HEK293 (cell line): ENCODE results near the gene SH3TC1.

Experiments
- CTCF ChIA-PET: fragments of 350-600 bp; formaldehyde crosslinking; extraction: SDS; loops from one replicate; lab custom pipeline; 2021; ENCODE audit warnings: antibody characterized with exemption; lab: Yijun Ruan, JAX
- POLR2A ChIA-PET: fragments of 300-600 bp; formaldehyde crosslinking; extraction: SDS; loops from one replicate; lab custom pipeline; 2020; ENCODE audit warnings: antibody characterized with exemption, inconsistent platforms; lab: Yijun Ruan, JAX
- H3K27ac ChIP-seq: fragments of 200-500 bp; sonication (Bioruptor generic); 2 replicates; pipeline ENCODE4 v1.5.1; 2014; ENCODE audit warnings: low read depth, low read length, control low read depth, inconsistent platforms; ENCODE audit errors: extremely low read depth
- H3K36me3 ChIP-seq, 2 experiments: fragments of 200-500 bp in 1 of 2; sonication (Bioruptor generic) in 1 of 2; 1 replicate in 1 of 2; 2 replicates in 1 of 2; pipeline ENCODE4 v1.5.1; 2014 to 2017; ENCODE audit warnings: inconsistent platforms in 2 of 2, low read length in 2 of 2; ENCODE audit not compliant: control insufficient read depth in 2 of 2, insufficient read depth in 1 of 2
- H3K4me1 ChIP-seq: fragments of 200-500 bp; sonication (Bioruptor generic); 2 replicates; pipeline ENCODE4 v1.5.1; 2014; ENCODE audit warnings: mild to moderate bottlenecking, low read length, inconsistent platforms; ENCODE audit not compliant: control insufficient read depth, insufficient read depth
- H3K4me3 ChIP-seq: 2 replicates; pipeline ENCODE4 v1.5.1; 2011; ENCODE audit warnings: low read depth, mild to moderate bottlenecking, control low read depth, low read length, moderate library complexity
- H3K9me3 ChIP-seq: fragments of 200-500 bp; sonication (Bioruptor generic); 2 replicates; pipeline ENCODE4 v1.5.1; 2014; ENCODE audit warnings: low read depth, low read length, inconsistent platforms; ENCODE audit not compliant: control insufficient read depth, insufficient read depth
- ATF2 ChIP-seq: fragments of 450-650 bp; formaldehyde crosslinking; IDR thresholded peaks from 2 replicates; pipeline ENCODE4 v1.5.1; 2016; ENCODE audit warnings: missing biosample characterization, missing genetic modification characterization, low read depth
- GLI4 ChIP-seq: fragments of 450-650 bp; formaldehyde crosslinking; IDR thresholded peaks from 2 replicates; pipeline ENCODE4 v1.5.1; 2016; ENCODE audit warnings: missing biosample characterization, missing genetic modification characterization
- KLF17 ChIP-seq: fragments of 450-650 bp; formaldehyde crosslinking; IDR thresholded peaks from 2 replicates; pipeline ENCODE4 v1.5.1; 2016; ENCODE audit warnings: missing biosample characterization, missing genetic modification characterization
- REPIN1 ChIP-seq: fragments of 450-650 bp; formaldehyde crosslinking; IDR thresholded peaks from 2 replicates; pipeline ENCODE4 v1.5.1; 2017; ENCODE audit warnings: missing biosample characterization, missing genetic modification characterization, low read depth
- SCRT2 ChIP-seq: fragments of 450-650 bp; formaldehyde crosslinking; IDR thresholded peaks from 2 replicates; pipeline ENCODE4 v1.5.1; 2016; ENCODE audit warnings: missing biosample characterization, missing genetic modification characterization
- ZBTB20 ChIP-seq: fragments of 450-650 bp; formaldehyde crosslinking; IDR thresholded peaks from 2 replicates; pipeline ENCODE4 v1.5.1; 2016; ENCODE audit warnings: missing biosample characterization, missing genetic modification characterization
- ZBTB21 ChIP-seq: fragments of 450-650 bp; formaldehyde crosslinking; IDR thresholded peaks from 2 replicates; pipeline ENCODE4 v1.5.1; 2017; ENCODE audit warnings: missing biosample characterization, missing genetic modification characterization
- ZBTB48 ChIP-seq: fragments of 450-650 bp; formaldehyde crosslinking; IDR thresholded peaks from 2 replicates; pipeline ENCODE4 v1.5.1; 2016; ENCODE audit warnings: missing biosample characterization, missing genetic modification characterization
- ZNF26 ChIP-seq: fragments of 450-650 bp; formaldehyde crosslinking; IDR thresholded peaks from 2 replicates; pipeline ENCODE4 v1.5.1; 2016; ENCODE audit warnings: missing biosample characterization, missing genetic modification characterization
- ZNF266 ChIP-seq: fragments of 450-650 bp; formaldehyde crosslinking; IDR thresholded peaks from 2 replicates; pipeline ENCODE4 v1.5.1; 2016; ENCODE audit warnings: missing biosample characterization, missing genetic modification characterization, low read depth
- TF ChIP-seq, protein P1 (sequence below): sonication (generic); formaldehyde crosslinking; IDR thresholded peaks from 2 replicates; pipeline ENCODE4 v1.8.1; 2022; ENCODE audit warnings: mild to moderate bottlenecking, moderate library complexity, missing genetic modification reagents

SH3TC1 gene

DNA sequence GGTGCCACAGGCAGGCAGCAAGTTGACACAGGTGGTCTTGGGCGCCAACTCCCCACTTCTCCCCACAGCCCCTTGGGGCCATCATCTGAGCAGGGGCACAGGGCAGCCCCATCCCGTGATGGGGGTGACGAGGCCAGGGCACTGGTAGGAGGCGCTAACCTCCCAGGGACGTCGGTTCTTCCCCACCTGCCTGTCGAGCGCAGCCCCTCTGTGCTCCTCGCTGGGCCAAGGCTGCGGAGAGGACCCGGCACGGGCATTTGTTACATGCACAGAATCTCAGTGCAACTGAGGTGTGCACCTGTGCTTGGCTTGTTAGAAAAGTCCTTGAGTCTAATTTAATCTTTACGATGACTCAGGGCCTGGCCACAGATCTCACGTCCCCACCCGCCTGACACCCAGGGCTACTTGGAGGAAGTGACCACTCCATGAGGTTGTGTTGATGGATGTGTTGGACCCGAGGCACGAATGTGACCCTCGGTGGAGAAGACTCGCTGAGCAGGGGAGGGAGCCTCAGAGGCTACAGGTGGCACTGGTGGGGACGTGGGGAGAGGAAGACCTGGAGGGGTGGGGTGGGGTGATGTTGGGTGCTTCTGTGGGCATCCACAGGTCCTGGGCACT, 3.1 kb upstream of the SH3TC1 start:
- Histone ChIP-seq H3K36me3 (no peaks in the 10 kb centered on the region), H3K9me3 (no peaks in the 10 kb centered on the region), H3K4me3 (no peak overlapping the region), H3K27ac (no peak overlapping the region), H3K4me1 (no peaks in the 10 kb centered on the region)
- CTCF ChIA-PET: no interaction called here
- POLR2A ChIA-PET: no interaction called here
- TF ChIP-seq ZBTB48 (tag by site-specific recombination) (no peak), ZBTB21 (tag by site-specific recombination) (no peak), ATF2 (tag by site-specific recombination) (no peak), GLI4 (no peak), REPIN1 (no peak), SCRT2 (tag by site-specific recombination) (0 out of 2 replicates have a peak, but pooled peaks have one; percentile 26)

GRCh38 chr4:8197521-8197920, 1.6 kb upstream of the SH3TC1 start:
- no peaks in the 10 kb centered on the region for H3K36me3 ChIP-seq
- no peaks in the 10 kb centered on the region for H3K9me3 ChIP-seq
- H3K4me1 ChIP-seq: no peaks in the 10 kb centered on the region
- no peak overlapping the region for H3K4me3 ChIP-seq
- TF ChIP-seq ATF2 (tag by site-specific recombination) (no peak), ZNF26 (tag by site-specific recombination) (no peak), ZBTB20 (tag by site-specific recombination) (no peak), ZNF266 (tag by site-specific recombination) (no peak)
- CTCF ChIA-PET: no interaction called here
- H3K27ac ChIP-seq: no peak overlapping the region
- POLR2A ChIA-PET: no interaction called here

GRCh38 chr4:8198206-8198905, 734 bp upstream of the SH3TC1 start:
- Histone ChIP-seq H3K9me3 (no peaks in the 10 kb centered on the region), H3K4me3 (no peak overlapping the region), H3K36me3 (no peaks in the 10 kb centered on the region), H3K27ac (no peak overlapping the region), H3K4me1 (no peaks in the 10 kb centered on the region)
- TF ChIP-seq, protein P1, sequence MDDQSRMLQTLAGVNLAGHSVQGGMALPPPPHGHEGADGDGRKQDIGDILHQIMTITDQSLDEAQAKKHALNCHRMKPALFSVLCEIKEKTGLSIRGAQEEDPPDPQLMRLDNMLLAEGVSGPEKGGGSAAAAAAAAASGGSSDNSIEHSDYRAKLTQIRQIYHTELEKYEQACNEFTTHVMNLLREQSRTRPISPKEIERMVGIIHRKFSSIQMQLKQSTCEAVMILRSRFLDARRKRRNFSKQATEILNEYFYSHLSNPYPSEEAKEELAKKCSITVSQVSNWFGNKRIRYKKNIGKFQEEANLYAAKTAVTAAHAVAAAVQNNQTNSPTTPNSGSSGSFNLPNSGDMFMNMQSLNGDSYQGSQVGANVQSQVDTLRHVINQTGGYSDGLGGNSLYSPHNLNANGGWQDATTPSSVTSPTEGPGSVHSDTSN (CRISPR knock-in tag): 0 out of 2 replicates have a peak, but pooled peaks have one; percentile 9
- no peak for TF ChIP-seq KLF17 (tag by site-specific recombination)
- ChIA-PET POLR2A (interaction anchor here (1.0 kb wide), 1 partner anchor 22 kb away, joined by 3 read pairs; no protein-coding TSS in a partner anchor), CTCF (interaction anchor here (1.3 to 2.6 kb wide), 2 partner anchors 10 to 22 kb away, joined by 3 to 11 read pairs; no protein-coding TSS in a partner anchor)
